GM18507 (cell line): ENCODE results near the gene NEUROD4.
"Not testable (repeated sequence)": the region's sequence is repeated elsewhere in the genome, so short reads cannot be mapped to it uniquely, and the experiment has no call there.

Source experiments
- DNase-seq: peaks from one replicate; pipeline ENCODE4 v3.0.0; 2011; ENCODE audit warnings: low read depth; ENCODE audit not compliant: insufficient read length; ENCODE audit errors: extremely low spot score
- FAIRE-seq: peaks from 2 replicates; lab custom pipeline; 2011; peaks lifted over from hg19 to GRCh38; lab: Jason Lieb, UNC

Gene NEUROD4, protein sequence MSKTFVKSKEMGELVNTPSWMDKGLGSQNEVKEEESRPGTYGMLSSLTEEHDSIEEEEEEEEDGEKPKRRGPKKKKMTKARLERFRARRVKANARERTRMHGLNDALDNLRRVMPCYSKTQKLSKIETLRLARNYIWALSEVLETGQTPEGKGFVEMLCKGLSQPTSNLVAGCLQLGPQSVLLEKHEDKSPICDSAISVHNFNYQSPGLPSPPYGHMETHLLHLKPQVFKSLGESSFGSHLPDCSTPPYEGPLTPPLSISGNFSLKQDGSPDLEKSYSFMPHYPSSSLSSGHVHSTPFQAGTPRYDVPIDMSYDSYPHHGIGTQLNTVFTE

DNA sequence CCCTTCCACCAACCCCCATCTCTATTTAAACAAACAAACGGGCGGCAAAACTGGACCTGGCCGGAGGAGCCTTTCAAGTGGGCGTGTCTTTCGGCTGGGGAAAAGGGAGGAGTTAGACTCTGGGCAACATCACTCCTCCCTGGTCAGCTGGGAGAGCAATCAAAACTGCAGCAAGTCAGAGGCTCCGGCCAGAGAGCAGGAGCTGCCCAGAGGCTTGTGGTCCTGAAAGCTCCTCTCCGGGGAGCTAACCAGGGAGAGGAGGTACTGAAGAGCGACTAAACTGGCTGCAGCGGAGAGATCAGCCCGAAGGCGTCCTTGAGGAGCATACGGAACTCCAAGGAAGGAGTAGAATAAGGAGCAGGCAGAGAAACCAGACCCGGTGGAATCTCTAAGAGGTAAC is at the start of gene NEUROD4:
TSS of gene NEUROD4 (plus strand) at position 191 of the 400 bp plus-strand sequence. CDS start 6,466 bp downstream, outside the sequence.
- DNase-seq = no peak
- FAIRE-seq = no peak

GRCh38 chr12:54970741-54971140 is 49.0 kb upstream of the NEUROD4 start:
- DNase-seq (no peak), FAIRE-seq (no peak)

GRCh38 chr12:54973556-54973955 is 46.2 kb upstream of the NEUROD4 start:
- no peak for DNase-seq
- FAIRE-seq = no peak

DNA sequence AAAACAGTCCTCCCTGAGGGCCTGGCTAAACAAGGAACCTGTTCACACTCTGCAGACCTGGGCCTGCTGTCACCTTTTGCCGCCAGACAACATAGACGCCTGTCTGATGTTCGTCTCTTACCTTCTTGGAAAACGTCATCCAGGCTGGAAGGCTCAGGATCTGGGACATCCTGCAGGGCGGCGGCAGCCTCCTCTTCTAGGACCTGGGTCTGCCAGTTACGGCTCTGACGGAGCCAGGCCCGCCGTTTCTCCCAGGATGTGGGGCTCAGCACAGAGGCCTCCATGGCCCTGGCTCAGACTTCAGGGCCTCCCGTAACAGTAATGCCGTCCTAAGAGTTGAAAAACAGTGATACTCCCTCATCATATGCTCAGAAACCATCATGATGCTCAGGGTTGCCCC is 45.5 kb upstream of the NEUROD4 start:
- FAIRE-seq = no peak

DNA sequence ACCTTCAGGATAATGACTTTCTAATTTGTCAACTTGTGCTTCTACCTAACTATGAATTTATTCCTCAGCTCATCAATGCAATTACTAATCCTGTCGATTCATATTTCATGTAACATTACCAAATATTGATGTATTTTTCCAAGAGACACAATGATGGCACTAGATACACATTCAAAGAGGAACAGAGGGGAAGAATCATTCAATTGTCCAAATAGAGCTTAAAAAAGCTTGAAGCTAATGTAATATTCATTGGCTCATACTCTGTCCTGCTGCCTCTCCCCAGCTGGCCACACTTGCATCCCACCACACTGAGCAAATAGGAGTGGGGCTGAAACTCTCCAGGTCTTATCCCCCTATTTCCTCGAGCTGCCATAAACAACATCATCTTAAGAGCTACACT is 44.5 kb upstream of the NEUROD4 start:
- no peak for DNase-seq
- FAIRE-seq = no peak

More for the DNA sequence above, 45.5 kb upstream of the NEUROD4 start:
- no peak for DNase-seq

- FAIRE-seq = no peak
- no peak for DNase-seq
Observed at GRCh38 chr12:54975875-54976274, 43.9 kb upstream of the NEUROD4 start.

- no peak for FAIRE-seq
- no peak for DNase-seq
Observed at GRCh38 chr12:54977155-54977554, 42.6 kb upstream of the NEUROD4 start.

DNA sequence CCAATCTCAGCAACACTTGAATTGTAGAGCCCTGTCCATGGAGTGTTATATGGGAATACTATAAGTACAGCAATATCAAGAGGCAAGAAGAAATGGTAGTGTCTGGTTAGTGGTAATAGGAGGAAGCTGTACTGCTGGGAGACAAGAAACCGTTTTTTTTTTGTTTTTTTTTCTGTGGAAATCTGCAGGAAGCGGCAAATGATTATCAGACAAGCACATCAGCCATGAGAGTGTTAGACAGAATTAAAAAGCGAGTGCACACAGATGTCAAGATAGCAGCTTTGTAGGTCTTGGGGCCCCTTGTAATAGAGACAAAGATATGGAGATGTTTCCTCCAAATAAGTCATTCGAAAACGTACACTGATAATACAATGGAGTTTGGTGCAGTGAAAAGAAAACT is 41.9 kb upstream of the NEUROD4 start:
- FAIRE-seq = no peak
- DNase-seq = no peak

- FAIRE-seq (no peak), DNase-seq (no peak)
Observed at GRCh38 chr12:54980341-54980740, 39.4 kb upstream of the NEUROD4 start.

- DNase-seq (no peak), FAIRE-seq (peak; percentile 56)
Observed at GRCh38 chr12:54981796-54982195, 38.0 kb upstream of the NEUROD4 start.

- FAIRE-seq = peak; percentile 70
- no peak for DNase-seq
Observed at GRCh38 chr12:54983536-54984101, 36.2 kb upstream of the NEUROD4 start.

GRCh38 chr12:54984658-54985376 is 35.0 kb upstream of the NEUROD4 start, which contains the start of gene TESPA1:
Gene TESPA1 (minus strand): TSS chr12:54984762. CDS start chr12:54974562, 10,200 bp downstream.
- peak; percentile 99 for FAIRE-seq
- DNase-seq = peak; percentile 71

GRCh38 chr12:54986773-54987172 is 33.0 kb upstream of the NEUROD4 start:
- not testable (repeated sequence) for DNase-seq, FAIRE-seq

DNA sequence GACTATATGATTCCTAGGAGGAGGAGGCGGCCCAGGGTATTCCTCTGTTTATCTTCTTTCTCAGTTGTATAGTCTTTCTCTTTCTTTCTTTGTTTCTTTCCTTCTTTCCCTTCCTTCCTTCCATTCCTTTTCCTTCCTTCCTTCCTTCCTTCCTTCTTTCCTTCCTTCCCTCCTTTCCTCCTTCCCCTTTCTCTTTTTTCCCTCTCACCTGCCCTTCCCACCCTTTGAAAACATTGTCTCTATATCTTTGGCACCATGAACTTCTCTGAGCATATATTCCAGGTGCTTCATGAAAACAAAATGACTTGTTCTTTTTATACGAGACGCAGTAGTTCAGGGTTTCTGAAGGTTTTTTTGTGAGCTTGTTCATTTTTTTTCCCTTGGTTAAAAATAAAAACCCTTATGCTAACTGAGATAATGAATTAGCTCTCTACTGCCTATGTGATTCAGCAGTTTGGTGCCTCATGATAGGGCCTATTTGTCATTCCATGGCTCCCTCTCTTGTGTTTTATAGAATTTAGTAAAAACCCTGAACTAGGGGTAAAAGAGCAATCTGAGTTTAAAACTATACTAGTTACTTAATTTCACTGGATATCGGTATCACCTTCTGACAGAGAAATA is 32.1 kb upstream of the NEUROD4 start:
- DNase-seq = no peak
- peak; percentile 12 for FAIRE-seq

DNA sequence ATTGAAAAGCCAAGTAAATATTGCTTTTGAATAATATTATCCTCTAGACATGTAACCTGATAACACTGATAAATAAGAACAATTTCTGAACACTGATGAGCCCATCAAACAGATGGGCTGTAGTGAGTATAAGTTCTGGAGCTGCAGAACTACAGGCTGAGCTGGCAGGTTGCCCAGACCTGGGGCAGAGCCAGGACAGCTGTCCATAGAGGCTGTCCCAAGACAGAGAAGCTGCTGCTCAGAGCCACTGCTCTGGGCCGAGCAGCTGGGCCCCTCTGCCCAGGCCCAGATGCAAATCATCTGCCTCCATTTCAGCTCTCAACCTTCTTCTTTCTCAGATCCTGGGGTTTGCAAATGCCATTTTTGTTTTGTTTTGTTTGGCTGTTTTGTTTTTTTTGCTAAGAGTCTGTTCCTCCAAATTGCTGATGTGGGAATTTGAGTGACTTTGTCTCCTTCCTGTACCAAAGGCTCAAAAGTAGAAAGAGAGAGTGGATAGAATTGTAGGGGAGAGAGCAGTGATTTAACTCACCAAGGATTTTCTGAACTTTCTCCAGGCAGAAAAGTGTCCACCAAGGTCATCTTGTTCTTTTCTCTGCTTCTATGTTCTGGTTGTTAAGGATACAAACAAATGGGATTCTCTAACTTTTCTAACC is 31.2 kb upstream of the NEUROD4 start:
- no peak for DNase-seq
- FAIRE-seq = no peak

DNA sequence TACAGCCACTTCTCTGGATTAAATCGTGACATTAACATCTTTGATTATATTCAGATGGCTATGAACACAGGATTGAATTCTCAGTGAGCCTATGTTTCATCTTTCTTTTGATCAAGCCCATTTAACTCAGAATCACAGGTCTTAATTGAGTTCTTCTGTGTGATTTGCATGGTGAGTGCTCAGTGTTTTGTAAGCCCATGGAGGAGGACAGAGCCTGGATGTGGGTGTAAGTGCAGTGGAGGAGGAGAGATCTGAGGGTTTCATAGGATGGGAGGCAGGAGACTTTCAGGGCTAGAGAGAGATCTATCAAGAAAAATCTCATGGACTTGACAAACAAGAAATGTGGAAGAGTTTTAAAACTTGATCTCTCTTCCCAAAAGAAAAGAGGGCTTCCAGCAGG is 29.9 kb upstream of the NEUROD4 start:
- DNase-seq = no peak
- FAIRE-seq = peak; percentile 64

DNA sequence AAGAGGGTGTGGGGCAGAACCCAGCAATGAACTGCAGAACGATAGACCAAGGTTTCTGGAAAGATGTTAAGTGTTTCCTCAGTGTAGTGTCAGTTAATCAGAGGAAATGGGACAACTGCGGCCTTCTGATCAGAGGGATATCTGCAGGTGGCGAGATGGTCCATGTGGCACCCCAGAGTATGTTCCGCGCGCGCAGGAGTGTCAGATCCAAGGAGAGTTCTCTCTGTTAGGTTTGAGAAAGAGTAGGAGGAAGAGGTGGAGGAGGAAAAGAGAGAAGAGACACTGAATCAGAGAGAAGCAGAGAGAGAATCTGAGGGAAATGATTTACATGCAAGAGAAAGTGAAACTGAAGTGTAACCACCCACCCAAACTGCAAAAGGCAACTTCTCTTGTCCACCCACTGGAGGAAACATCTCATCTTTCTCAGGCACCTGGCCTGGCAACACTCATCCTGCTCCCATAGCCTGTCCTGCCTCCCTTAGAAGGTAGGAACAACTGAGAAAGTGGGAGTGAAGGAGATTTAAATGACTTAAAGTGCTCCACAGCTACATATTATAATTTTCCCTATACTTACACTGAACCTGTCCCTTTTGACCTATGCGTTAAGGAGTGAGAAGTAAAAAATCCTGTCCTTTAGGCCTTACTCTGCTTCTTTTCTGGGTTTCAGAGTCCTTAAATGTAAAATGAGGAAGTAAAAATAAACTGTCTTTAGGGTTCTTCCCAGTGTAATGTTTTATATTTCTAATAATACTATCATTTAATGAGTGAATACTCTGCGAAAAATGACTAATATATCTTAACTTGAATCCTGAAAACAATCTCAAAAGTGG is 28.4 kb upstream of the NEUROD4 start:
- peak; percentile 97 for FAIRE-seq

GRCh38 chr12:54991991-54992375 is 27.8 kb upstream of the NEUROD4 start:
- DNase-seq = no peak
- peak; percentile 39 for FAIRE-seq

More for the DNA sequence above, 28.4 kb upstream of the NEUROD4 start:
- no peak for DNase-seq
